ENCODE measurements around the gene GPR33. TPM values are rescaled to one million over a fixed set of nuclear protein-coding genes. Genes with fewer than 3 reads are reported as not detected.

The GPR33 gene
- total RNA-seq, 1 experiment from 2014 or later: not detected

- no peaks in the 10 kb centered on the region for H3K9me3 ChIP-seq (ENCODE audit: low read length)
- H3K27ac ChIP-seq (ENCODE audit: low read length): no peak overlapping the region
- no peaks in the 10 kb centered on the region for H3K27me3 ChIP-seq (ENCODE audit: low read length)
- no peaks in the 10 kb centered on the region for H3K9me2 ChIP-seq (replicated peaks; ENCODE audit: insufficient read depth, low read length)
- H3K9ac ChIP-seq (ENCODE audit: low read length): no peak overlapping the region
- no peaks in the 10 kb centered on the region for H4K20me1 ChIP-seq (ENCODE audit: insufficient read depth, low read depth, low read length)
- no peak overlapping the region for H3K4me3 ChIP-seq (ENCODE audit: low read length)
- no peak overlapping the region for H3K4me2 ChIP-seq (ENCODE audit: low read depth, low read length, poor library complexity, severe bottlenecking)
- no peaks in the 10 kb centered on the region for H3K79me2 ChIP-seq (ENCODE audit: low read length)
- H2AFZ ChIP-seq (ENCODE audit: low read length): no peak overlapping the region
- no peaks in the 10 kb centered on the region for H3K4me1 ChIP-seq (ENCODE audit: low read length)
- H3K36me3 ChIP-seq (ENCODE audit: insufficient read depth, low read length): no peaks in the 10 kb centered on the region
- DNase-seq: no peak
Measured at GRCh38 chr14:31508135-31508534, 20.3 kb upstream of the GPR33 start.

- Histone ChIP-seq H3K27ac (ENCODE audit: low read length) (no peak overlapping the region), H3K27me3 (ENCODE audit: low read length) (no peaks in the 10 kb centered on the region), H3K4me2 (ENCODE audit: low read depth, low read length, poor library complexity, severe bottlenecking) (no peak overlapping the region), H3K4me3 (ENCODE audit: low read length) (no peak overlapping the region), H3K9me3 (ENCODE audit: low read length) (no peaks in the 10 kb centered on the region), H3K9ac (ENCODE audit: low read length) (no peak overlapping the region), H3K36me3 (ENCODE audit: insufficient read depth, low read length) (no peaks in the 10 kb centered on the region), H3K79me2 (ENCODE audit: low read length) (no peaks in the 10 kb centered on the region), H4K20me1 (ENCODE audit: insufficient read depth, low read depth, low read length) (no peaks in the 10 kb centered on the region), H3K9me2 (replicated peaks; ENCODE audit: insufficient read depth, low read length) (no peaks in the 10 kb centered on the region), H2AFZ (ENCODE audit: low read length) (no peak overlapping the region), H3K4me1 (ENCODE audit: low read length) (no peaks in the 10 kb centered on the region)
- no peak for DNase-seq
Measured at GRCh38 chr14:31505411-31505810, 17.6 kb upstream of the GPR33 start.

GRCh38 chr14:31501870-31502269 is 14.0 kb upstream of the GPR33 start:
- Histone ChIP-seq H3K27me3 (ENCODE audit: low read length) (no peaks in the 10 kb centered on the region), H3K9me3 (ENCODE audit: low read length) (no peaks in the 10 kb centered on the region), H2AFZ (ENCODE audit: low read length) (no peak overlapping the region)

GRCh38 chr14:31492759-31493498 is 5.1 kb upstream of the GPR33 start:
- Histone ChIP-seq H3K9me2 (replicated peaks; ENCODE audit: insufficient read depth, low read length) (no peaks in the 10 kb centered on the region; the same call in 1 of the 2 replicates), H3K4me2 (ENCODE audit: low read depth, low read length, poor library complexity, severe bottlenecking) (no peak overlapping the region), H2AFZ (ENCODE audit: low read length) (0 out of 2 replicates have a peak overlapping the region, but pooled peaks have one; percentile 37), H3K9ac (ENCODE audit: low read length) (no peak overlapping the region), H3K4me1 (ENCODE audit: low read length) (peaks cover 24% of the 10 kb centered on the region), H3K27ac (ENCODE audit: low read length) (no peak overlapping the region), H3K4me3 (ENCODE audit: low read length) (no peak overlapping the region; the same call in 1 of the 2 replicates), H3K27me3 (ENCODE audit: low read length) (no peaks in the 10 kb centered on the region), H3K36me3 (ENCODE audit: insufficient read depth, low read length) (no peaks in the 10 kb centered on the region), H3K79me2 (ENCODE audit: low read length) (no peaks in the 10 kb centered on the region), H3K9me3 (ENCODE audit: low read length) (no peaks in the 10 kb centered on the region), H4K20me1 (ENCODE audit: insufficient read depth, low read depth, low read length) (no peaks in the 10 kb centered on the region)
- no peak for DNase-seq

More at GRCh38 chr14:31501870-31502269, 14.0 kb upstream of the GPR33 start:
- Histone ChIP-seq H3K4me1 (ENCODE audit: low read length) (no peaks in the 10 kb centered on the region), H3K79me2 (ENCODE audit: low read length) (no peaks in the 10 kb centered on the region), H4K20me1 (ENCODE audit: insufficient read depth, low read depth, low read length) (no peaks in the 10 kb centered on the region), H3K4me3 (ENCODE audit: low read length) (no peak overlapping the region), H3K9ac (ENCODE audit: low read length) (no peak overlapping the region), H3K9me2 (replicated peaks; ENCODE audit: insufficient read depth, low read length) (no peaks in the 10 kb centered on the region), H3K36me3 (ENCODE audit: insufficient read depth, low read length) (no peaks in the 10 kb centered on the region), H3K4me2 (ENCODE audit: low read depth, low read length, poor library complexity, severe bottlenecking) (no peak overlapping the region), H3K27ac (ENCODE audit: low read length) (no peak overlapping the region)
- DNase-seq: no peak

GRCh38 chr14:31489691-31490090 is 1.9 kb upstream of the GPR33 start:
- H3K4me2 ChIP-seq (ENCODE audit: low read depth, low read length, poor library complexity, severe bottlenecking): peak overlapping the region; percentile 11
- no peaks in the 10 kb centered on the region; the same call in 1 of the 2 replicates for H3K9me2 ChIP-seq (replicated peaks; ENCODE audit: insufficient read depth, low read length)
- no peaks in the 10 kb centered on the region for H3K27me3 ChIP-seq (ENCODE audit: low read length)
- peak overlapping the region; percentile 16; the same call in 1 of the 2 replicates for H2AFZ ChIP-seq (ENCODE audit: low read length)
- peak; percentile 65 for DNase-seq
- peaks cover 27% of the 10 kb centered on the region for H3K4me1 ChIP-seq (ENCODE audit: low read length)
- H3K27ac ChIP-seq (ENCODE audit: low read length): no peak overlapping the region
- no peaks in the 10 kb centered on the region for H3K9me3 ChIP-seq (ENCODE audit: low read length)
- no peaks in the 10 kb centered on the region for H3K36me3 ChIP-seq (ENCODE audit: insufficient read depth, low read length)
- no peak overlapping the region for H3K9ac ChIP-seq (ENCODE audit: low read length)
- no peaks in the 10 kb centered on the region for H4K20me1 ChIP-seq (ENCODE audit: insufficient read depth, low read depth, low read length)
- H3K79me2 ChIP-seq (ENCODE audit: low read length): no peaks in the 10 kb centered on the region
- no peak overlapping the region for H3K4me3 ChIP-seq (ENCODE audit: low read length)

GRCh38 chr14:31486764-31487163 is 1.1 kb downstream of the GPR33 start:
- Histone ChIP-seq H2AFZ (ENCODE audit: low read length) (no peak overlapping the region), H3K4me1 (ENCODE audit: low read length) (peaks cover 17% of the 10 kb centered on the region), H3K9me2 (replicated peaks; ENCODE audit: insufficient read depth, low read length) (no peaks in the 10 kb centered on the region), H3K4me3 (ENCODE audit: low read length) (no peak overlapping the region), H3K36me3 (ENCODE audit: insufficient read depth, low read length) (no peaks in the 10 kb centered on the region), H3K27me3 (ENCODE audit: low read length) (no peaks in the 10 kb centered on the region), H3K4me2 (ENCODE audit: low read depth, low read length, poor library complexity, severe bottlenecking) (no peak overlapping the region), H3K27ac (ENCODE audit: low read length) (no peak overlapping the region), H3K9me3 (ENCODE audit: low read length) (no peaks in the 10 kb centered on the region), H3K79me2 (ENCODE audit: low read length) (no peaks in the 10 kb centered on the region), H4K20me1 (ENCODE audit: insufficient read depth, low read depth, low read length) (no peaks in the 10 kb centered on the region), H3K9ac (ENCODE audit: low read length) (no peak overlapping the region)
- no peak for DNase-seq

- H3K9me2 ChIP-seq (replicated peaks; ENCODE audit: insufficient read depth, low read length): no peaks in the 10 kb centered on the region
- H3K9ac ChIP-seq (ENCODE audit: low read length): no peak overlapping the region
- H3K79me2 ChIP-seq (ENCODE audit: low read length): no peaks in the 10 kb centered on the region
- H3K4me1 ChIP-seq (ENCODE audit: low read length): peaks cover 11% of the 10 kb centered on the region
- H3K4me3 ChIP-seq (ENCODE audit: low read length): no peak overlapping the region
- H3K27ac ChIP-seq (ENCODE audit: low read length): no peak overlapping the region
- H3K36me3 ChIP-seq (ENCODE audit: insufficient read depth, low read length): no peaks in the 10 kb centered on the region
- H3K4me2 ChIP-seq (ENCODE audit: low read depth, low read length, poor library complexity, severe bottlenecking): no peak overlapping the region
- H2AFZ ChIP-seq (ENCODE audit: low read length): no peak overlapping the region
- H3K27me3 ChIP-seq (ENCODE audit: low read length): no peaks in the 10 kb centered on the region
- no peak for DNase-seq
- no peaks in the 10 kb centered on the region for H4K20me1 ChIP-seq (ENCODE audit: insufficient read depth, low read depth, low read length)
- H3K9me3 ChIP-seq (ENCODE audit: low read length): no peaks in the 10 kb centered on the region
Measured at GRCh38 chr14:31484754-31485153, 3.1 kb downstream of the GPR33 start.

GRCh38 chr14:31480156-31480555 is 7.7 kb downstream of the GPR33 start:
- Histone ChIP-seq H3K36me3 (ENCODE audit: insufficient read depth, low read length) (no peaks in the 10 kb centered on the region), H3K79me2 (ENCODE audit: low read length) (no peaks in the 10 kb centered on the region), H3K9me2 (replicated peaks; ENCODE audit: insufficient read depth, low read length) (no peaks in the 10 kb centered on the region), H3K4me3 (ENCODE audit: low read length) (no peak overlapping the region), H3K9me3 (ENCODE audit: low read length) (no peaks in the 10 kb centered on the region), H3K27me3 (ENCODE audit: low read length) (no peaks in the 10 kb centered on the region), H3K9ac (ENCODE audit: low read length) (no peak overlapping the region), H2AFZ (ENCODE audit: low read length) (no peak overlapping the region), H3K4me2 (ENCODE audit: low read depth, low read length, poor library complexity, severe bottlenecking) (no peak overlapping the region), H3K4me1 (ENCODE audit: low read length) (no peaks in the 10 kb centered on the region), H4K20me1 (ENCODE audit: insufficient read depth, low read depth, low read length) (no peaks in the 10 kb centered on the region), H3K27ac (ENCODE audit: low read length) (no peak overlapping the region)
- DNase-seq: no peak

Data from Karpas-422 (cell line).